22Rv1 (cell line): ENCODE data around the gene KLHDC4.

Experiments
- H3K27ac ChIP-seq: fragments of 450-650 bp; 2 replicates; pipeline ENCODE4 v1.5.1; 2017
- CTCF ChIP-seq: fragments of 450-650 bp; IDR thresholded peaks from 2 replicates; pipeline ENCODE4 v1.5.1; 2017; ENCODE audit warnings: mild to moderate bottlenecking
- ZFX ChIP-seq: fragments of 450-650 bp; IDR thresholded peaks from 2 replicates; pipeline ENCODE4 v1.6.1; 2017; ENCODE audit warnings: antibody characterized with exemption, borderline replicate concordance

The KLHDC4 gene

GRCh38 chr16:87762620-87763019, 3.2 kb downstream of the KLHDC4 start:
- no peak overlapping the region for H3K27ac ChIP-seq
- TF ChIP-seq ZFX: no peak
- TF ChIP-seq CTCF: no peak

- no peak overlapping the region for H3K27ac ChIP-seq
- TF ChIP-seq CTCF (no peak), ZFX (no peak)
Measured at GRCh38 chr16:87762071-87762571, 3.7 kb downstream of the KLHDC4 start.

GRCh38 chr16:87761060-87761459, 4.7 kb downstream of the KLHDC4 start:
- TF ChIP-seq CTCF (no peak), ZFX (no peak)
- H3K27ac ChIP-seq: no peak overlapping the region

- H3K27ac ChIP-seq: no peak overlapping the region
- TF ChIP-seq CTCF: no peak
- TF ChIP-seq ZFX: no peak
Measured at GRCh38 chr16:87757841-87758426, 7.9 kb downstream of the KLHDC4 start.

- H3K27ac ChIP-seq: no peak overlapping the region
- TF ChIP-seq CTCF: no peak
- TF ChIP-seq ZFX: no peak
Measured at GRCh38 chr16:87754535-87754934, 11.3 kb downstream of the KLHDC4 start.

- no peak for TF ChIP-seq CTCF
- no peak for TF ChIP-seq ZFX
- no peak overlapping the region for H3K27ac ChIP-seq
Measured at GRCh38 chr16:87747626-87748414, 18.0 kb downstream of the KLHDC4 start.

- TF ChIP-seq ZFX (no peak), CTCF (no peak)
- H3K27ac ChIP-seq: peak overlapping the region; percentile 44
Measured at GRCh38 chr16:87746178-87746577, 19.6 kb downstream of the KLHDC4 start.
